ENCODE data around the gene ZFHX3.

The ZFHX3 gene

DNA sequence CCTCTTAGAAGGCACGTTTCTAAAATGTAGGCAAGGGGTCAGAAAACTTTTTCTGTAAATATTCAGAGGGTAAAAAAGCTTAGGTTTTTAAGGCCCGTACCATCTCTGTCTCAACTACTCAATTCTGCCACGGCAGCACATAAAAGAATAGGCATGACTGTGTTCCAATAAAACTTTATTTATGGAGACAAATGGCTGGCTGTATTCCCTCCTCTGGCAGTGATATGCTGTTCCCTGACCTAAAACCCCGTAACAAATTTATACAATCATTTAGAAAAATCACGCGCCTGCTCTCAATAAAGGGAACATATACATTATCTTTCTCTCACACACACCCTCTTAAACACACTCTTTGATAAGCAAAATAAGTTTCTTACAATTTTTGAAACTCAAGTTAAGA, 138.7 kb downstream of the ZFHX3 start:
- no peak for DNase-seq (ENCODE audit: low read depth, low spot score)

DNA sequence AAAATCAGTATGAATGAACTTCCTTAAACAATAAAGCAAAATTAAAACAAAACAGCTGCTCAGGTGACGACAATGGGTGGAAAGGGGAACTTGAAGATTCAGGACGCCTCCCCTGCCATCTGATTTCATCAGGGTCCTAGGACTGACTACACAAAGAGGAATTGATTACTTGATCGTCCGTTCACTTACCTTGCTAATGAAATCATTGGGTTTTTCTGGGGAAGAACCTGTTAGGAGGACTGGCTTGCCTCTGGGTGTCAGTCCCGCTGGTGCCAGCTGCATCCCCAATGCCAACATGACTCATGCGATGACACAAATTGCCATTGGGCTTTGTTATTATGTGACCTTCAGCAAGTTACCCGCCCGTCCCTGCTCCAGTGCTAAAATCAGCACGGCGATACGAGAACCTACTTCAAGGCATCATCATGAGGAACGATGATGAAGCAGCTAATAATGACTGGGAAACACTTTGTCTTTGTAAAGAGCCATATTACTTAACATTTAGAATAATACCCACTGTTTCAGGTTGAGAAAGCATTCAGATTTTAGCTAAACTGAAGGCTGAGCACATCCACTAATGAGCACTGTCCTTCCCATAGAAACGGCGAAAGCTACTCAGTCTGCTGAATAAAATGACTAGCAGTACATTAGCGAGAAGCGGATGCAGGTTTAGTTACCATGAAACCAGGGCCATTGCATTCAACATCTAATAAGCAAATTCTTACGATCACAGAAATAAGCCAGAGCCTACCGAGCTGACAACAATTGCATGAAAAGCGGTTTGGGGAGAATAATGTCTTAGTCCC, 139.4 kb downstream of the ZFHX3 start:
- no peak for DNase-seq (ENCODE audit: low read depth, low spot score)

DNA sequence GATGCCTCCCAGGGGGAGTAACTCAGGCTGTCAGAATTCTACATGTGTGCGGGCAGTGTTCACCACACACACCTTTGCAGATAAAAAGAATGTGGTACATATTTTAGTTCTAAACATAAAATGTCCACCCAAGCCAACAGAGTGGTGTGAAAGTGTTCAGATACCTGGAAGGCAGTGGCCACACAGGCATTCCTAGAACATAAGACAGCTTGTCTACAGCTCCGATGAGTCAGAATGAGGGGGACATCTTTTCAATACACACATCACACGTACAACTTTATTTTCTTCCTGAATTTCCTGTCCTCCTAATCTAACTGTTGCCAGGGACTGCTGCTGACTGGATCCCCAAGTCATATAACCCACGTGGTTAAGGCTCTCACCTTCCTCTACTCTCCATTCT, 142.3 kb downstream of the ZFHX3 start:
- DNase-seq (ENCODE audit: low read depth, low spot score) = no peak

DNA sequence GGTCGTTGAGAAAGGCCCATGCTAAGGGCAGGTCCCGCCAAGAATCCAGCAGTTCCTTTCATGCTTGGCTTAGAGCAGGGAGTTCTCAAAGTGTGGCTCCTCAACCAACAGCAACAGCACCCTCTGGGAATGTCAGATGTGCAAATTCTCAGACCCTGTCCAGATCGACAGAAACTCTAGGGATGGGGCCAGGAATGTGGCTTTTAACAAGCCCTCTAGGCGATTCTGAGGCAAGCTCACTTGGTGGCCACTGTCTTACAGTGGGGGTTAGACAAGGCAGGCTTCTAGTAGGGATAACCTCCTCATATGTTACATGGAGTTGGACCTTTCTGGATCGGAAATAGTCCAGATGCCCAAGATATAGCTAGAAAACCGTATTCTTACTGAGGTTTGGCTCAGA, 144.8 kb downstream of the ZFHX3 start:
- DNase-seq (ENCODE audit: low read depth, low spot score) = peak; percentile 70

- DNase-seq (ENCODE audit: low read depth, low spot score) = peak; percentile 20
Observed at GRCh38 chr16:72902206-72902605, 145.7 kb downstream of the ZFHX3 start.

DNA sequence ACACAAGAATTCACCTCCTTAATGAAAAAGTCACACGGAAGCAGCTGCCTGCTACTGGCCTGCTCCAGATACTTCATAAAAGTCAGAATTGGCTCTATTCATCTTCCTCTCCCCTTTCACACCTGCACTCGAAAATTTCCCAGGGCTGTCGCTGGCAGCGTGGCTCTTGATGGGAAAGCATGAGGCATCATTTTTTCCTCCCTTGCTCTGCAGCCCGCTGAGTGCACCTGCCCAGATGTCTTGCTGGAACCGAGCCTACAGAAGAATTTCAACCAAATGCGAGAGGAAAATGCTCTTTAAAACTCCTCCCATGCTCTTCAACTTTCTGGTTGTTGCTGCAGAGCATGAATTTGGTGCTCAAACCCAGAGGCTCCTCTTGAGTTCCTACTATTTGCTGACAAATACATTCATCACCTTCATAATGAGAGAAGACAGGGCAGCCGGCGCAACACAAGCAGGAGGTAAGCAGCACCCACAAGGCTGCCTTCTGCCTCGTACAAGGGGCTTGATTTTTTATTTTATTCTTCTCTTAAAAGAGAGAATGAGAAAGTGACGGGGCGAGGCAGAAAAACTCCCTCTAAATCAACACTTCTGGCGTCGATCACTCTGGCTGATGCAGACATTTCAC, 146.8 kb downstream of the ZFHX3 start:
- no peak for DNase-seq (ENCODE audit: low read depth, low spot score)

- DNase-seq (ENCODE audit: low read depth, low spot score) = no peak
Observed at GRCh38 chr16:72898216-72898825, 149.6 kb downstream of the ZFHX3 start.

DNA sequence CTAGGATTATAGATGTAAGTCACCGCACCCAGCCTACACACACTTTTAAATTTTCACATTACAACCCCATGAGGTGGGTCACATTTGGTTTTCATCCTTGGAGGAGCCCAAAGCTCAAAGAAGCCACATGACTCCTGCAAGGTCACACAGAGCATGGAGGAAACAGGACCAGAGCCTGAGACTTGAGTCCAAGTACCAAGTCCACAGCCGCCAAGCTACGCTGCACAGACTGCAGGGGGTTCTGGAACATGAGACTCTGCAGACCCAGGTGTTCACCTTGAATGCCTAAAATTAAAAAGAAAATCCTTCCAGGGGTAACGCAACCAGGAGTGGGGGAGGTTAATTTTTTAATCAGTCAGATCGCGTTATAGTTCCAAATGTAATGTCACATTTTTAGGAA, 150.2 kb downstream of the ZFHX3 start:
- no peak for DNase-seq (ENCODE audit: low read depth, low spot score)

- DNase-seq (ENCODE audit: low read depth, low spot score) = no peak
Observed at GRCh38 chr16:72896485-72897118, 151.3 kb downstream of the ZFHX3 start.

DNA sequence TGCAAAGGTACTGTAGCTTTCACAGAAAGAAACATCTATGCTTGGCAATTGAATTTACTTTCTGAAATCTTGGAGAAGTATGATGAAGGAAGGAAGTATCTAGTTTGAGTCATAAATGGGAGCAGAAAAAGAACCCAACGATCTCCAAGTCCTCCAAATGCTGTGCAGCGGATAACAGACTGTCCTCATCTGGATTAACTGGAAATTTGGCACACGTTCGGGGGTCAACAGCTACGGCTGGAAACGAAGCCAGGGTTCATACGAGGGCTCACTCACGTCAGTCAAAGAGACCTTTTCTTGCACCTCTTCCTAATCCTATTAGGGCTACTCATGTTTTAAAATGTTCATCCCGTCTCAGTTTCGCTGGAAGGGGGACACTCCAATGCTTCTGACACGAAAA, 152.0 kb downstream of the ZFHX3 start:
- DNase-seq (ENCODE audit: low read depth, low spot score) = no peak

DNA sequence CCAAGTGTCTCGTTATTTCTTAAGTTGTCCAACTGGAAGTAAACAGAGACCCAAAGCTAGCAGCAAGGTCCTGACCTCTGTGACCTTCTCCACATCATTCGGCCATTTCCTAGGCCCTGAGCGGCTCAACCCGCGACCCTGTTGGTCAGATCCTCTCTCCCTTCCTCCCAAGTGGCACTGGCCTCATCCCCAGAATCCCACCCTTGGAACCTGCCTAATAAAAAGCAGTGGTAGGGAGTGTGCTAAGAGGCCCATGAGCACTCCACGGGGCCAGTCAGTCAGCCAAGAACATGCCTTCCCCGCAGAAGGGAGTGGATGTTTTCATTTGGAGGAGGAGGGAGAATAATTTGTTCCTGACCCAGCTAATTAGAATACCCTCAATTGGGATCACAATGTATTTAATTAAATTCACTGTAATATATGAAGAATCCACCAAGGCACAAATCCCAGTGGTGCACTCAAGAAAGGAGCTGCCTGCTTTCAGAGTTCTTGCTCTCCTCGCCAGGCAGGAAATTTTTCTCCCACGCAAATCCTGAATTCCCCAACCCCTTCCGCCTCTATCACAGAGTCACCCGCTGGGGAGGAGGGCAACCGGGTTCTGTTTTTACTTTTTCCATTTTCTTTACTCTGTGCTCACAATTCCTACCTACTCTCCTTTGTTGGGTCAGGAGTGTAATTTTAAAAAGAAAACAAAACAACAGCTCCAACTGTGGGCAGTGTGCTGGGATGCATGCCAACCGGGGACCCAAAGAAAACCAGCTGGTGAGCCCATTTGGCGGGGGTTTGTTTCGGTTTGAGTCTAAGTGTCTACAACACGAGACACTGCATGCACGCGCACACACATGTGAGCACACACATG, 153.4 kb downstream of the ZFHX3 start:
- DNase-seq (ENCODE audit: low read depth, low spot score) = no peak

DNA sequence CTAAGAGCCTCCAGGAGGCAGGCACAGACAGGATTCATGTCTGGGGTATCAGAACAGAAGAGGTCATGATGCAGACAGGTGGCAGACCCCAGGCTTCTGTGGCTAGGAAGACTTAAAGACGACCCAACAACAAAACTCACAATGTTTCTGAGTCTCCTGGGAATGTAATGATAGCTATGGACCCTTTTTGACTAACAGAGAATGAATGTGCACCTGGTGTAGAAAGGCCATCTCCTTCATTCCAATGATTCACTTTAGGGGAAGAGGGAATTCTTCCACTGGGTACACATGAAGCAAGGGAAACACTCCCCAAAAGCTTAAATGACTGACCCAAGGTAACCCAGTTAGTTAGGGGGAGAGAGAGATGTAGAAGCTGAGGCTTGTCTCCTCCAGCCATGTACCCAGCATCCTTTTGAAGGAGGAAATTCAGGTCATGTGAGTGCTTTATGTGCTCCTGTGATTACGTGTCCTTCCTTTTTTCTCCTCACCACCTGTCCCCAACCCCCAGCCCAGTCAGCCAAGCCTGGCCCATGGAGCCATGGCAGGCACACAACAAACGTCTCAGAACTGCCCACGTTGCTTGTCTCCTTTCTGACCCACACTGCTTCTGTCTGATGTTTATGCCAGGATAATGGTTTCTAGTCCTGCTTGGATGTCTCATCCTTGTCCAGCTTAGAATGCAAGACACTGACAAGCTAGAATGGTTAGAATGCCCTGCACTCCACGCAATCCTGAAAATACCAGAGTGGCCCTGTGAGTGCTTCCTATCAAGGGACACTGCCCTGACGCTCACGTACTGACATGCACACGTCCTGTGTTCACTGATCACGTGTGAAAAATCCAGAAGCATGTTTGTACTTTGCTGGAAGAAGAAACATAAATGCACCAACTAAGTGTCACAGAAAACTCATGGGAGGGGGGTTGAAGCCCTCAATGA, 156.4 kb downstream of the ZFHX3 start:
- DNase-seq (ENCODE audit: low read depth, low spot score) = no peak

- no peak for DNase-seq (ENCODE audit: low read depth, low spot score)
Observed at GRCh38 chr16:72890587-72890986, 157.3 kb downstream of the ZFHX3 start.

GRCh38 chr16:72889616-72890582, 158.0 kb downstream of the ZFHX3 start:
- DNase-seq (ENCODE audit: low read depth, low spot score) = no peak

- no peak for DNase-seq (ENCODE audit: low read depth, low spot score)
Observed at GRCh38 chr16:72887537-72887936, 160.4 kb downstream of the ZFHX3 start.

DNA sequence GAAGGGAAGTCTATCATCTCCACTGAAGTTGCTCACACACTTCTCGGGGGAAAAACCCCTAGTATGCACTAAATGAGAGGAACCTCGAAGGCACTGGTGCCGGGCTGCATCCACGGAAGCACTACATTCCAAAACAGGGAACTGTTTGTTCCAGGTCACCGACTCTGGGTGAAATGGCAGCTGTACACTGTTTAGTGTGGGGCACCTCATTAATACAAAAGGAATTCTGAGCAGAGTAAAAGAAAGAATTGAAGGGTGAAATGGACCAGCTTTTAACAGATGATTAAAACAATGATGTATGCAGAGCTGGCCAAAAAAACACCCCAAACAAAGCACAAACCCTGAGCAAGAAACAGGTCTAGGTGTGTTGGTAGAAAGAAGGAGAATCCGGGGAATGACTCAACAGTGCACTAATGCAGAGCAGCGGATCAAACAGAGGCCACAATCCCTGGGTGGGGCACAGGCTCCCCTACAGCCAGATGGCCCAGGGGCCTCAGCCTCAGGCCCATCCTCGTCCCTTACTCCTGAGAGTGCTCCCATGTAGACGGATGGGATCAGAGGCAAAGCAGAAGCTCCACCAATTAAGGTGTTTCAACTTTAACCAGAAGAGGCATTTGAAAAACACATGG, 161.5 kb downstream of the ZFHX3 start:
- DNase-seq (ENCODE audit: low read depth, low spot score) = no peak

GRCh38 chr16:72884573-72884972, 163.4 kb downstream of the ZFHX3 start:
- DNase-seq (ENCODE audit: low read depth, low spot score) = no peak

- no peak for DNase-seq (ENCODE audit: low read depth, low spot score)
Observed at GRCh38 chr16:72884037-72884436, 163.9 kb downstream of the ZFHX3 start.

DNA sequence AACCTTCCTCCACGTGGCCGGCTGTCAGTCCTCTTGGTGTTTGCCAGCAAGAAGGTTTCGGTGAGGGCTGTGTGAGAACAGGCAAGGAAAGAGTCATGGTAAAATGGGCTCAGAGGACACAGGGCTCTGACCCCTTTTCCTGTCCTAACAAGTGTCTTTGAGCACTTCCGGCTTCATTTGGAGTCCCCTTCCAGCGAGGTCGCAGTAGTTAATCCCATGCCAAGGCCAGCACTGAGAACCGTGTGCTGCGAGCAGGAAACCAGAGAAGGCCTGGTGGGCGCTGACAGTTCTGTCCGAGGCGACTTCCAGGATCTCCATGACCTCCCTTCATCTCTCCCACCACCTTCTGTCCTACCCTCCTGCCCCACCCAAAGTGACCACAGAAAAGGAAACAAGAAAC, 168.1 kb downstream of the ZFHX3 start:
- DNase-seq (ENCODE audit: low read depth, low spot score) = no peak
